ENCODE measurements around the gene ARPP21. TPM values are rescaled to one million over a fixed set of nuclear protein-coding genes. Genes with fewer than 3 reads are reported as not detected.

ARPP21 gene
- total RNA-seq, 1 donor from 2014 or later: not detected

GRCh38 chr3:35782355-35782754 is 143.0 kb downstream of the ARPP21 start:
- H3K4me1 Mint-ChIP-seq (ENCODE audit: low read depth): peaks cover 17% of the 10 kb centered on the region
- H3K4me3 Mint-ChIP-seq (ENCODE audit: low read depth): no peak overlapping the region
- DNase-seq (ENCODE audit: low spot score, unreplicated experiment): no peak
- peaks cover 40% of the 10 kb centered on the region for H3K27me3 Mint-ChIP-seq
- TF ChIP-seq, protein P1, sequence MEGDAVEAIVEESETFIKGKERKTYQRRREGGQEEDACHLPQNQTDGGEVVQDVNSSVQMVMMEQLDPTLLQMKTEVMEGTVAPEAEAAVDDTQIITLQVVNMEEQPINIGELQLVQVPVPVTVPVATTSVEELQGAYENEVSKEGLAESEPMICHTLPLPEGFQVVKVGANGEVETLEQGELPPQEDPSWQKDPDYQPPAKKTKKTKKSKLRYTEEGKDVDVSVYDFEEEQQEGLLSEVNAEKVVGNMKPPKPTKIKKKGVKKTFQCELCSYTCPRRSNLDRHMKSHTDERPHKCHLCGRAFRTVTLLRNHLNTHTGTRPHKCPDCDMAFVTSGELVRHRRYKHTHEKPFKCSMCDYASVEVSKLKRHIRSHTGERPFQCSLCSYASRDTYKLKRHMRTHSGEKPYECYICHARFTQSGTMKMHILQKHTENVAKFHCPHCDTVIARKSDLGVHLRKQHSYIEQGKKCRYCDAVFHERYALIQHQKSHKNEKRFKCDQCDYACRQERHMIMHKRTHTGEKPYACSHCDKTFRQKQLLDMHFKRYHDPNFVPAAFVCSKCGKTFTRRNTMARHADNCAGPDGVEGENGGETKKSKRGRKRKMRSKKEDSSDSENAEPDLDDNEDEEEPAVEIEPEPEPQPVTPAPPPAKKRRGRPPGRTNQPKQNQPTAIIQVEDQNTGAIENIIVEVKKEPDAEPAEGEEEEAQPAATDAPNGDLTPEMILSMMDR (IDR thresholded peaks at IDR 0.05; ENCODE audit: unreplicated experiment): no peak
- H3K27ac Mint-ChIP-seq: no peak overlapping the region
- no peaks in the 10 kb centered on the region for H3K9me3 Mint-ChIP-seq (ENCODE audit: low read depth)
- H3K36me3 Mint-ChIP-seq (ENCODE audit: insufficient read depth): no peaks in the 10 kb centered on the region

GRCh38 chr3:35784169-35784568 is 144.8 kb downstream of the ARPP21 start:
- Mint-ChIP-seq H3K27me3 (peaks cover 41% of the 10 kb centered on the region), H3K36me3 (ENCODE audit: insufficient read depth) (no peaks in the 10 kb centered on the region), H3K4me1 (ENCODE audit: low read depth) (peaks cover 17% of the 10 kb centered on the region), H3K4me3 (ENCODE audit: low read depth) (no peak overlapping the region), H3K27ac (no peak overlapping the region), H3K9me3 (ENCODE audit: low read depth) (no peaks in the 10 kb centered on the region)
- TF ChIP-seq, protein P1 (IDR thresholded peaks at IDR 0.05; ENCODE audit: unreplicated experiment): no peak
- DNase-seq (ENCODE audit: low spot score, unreplicated experiment): no peak

DNA sequence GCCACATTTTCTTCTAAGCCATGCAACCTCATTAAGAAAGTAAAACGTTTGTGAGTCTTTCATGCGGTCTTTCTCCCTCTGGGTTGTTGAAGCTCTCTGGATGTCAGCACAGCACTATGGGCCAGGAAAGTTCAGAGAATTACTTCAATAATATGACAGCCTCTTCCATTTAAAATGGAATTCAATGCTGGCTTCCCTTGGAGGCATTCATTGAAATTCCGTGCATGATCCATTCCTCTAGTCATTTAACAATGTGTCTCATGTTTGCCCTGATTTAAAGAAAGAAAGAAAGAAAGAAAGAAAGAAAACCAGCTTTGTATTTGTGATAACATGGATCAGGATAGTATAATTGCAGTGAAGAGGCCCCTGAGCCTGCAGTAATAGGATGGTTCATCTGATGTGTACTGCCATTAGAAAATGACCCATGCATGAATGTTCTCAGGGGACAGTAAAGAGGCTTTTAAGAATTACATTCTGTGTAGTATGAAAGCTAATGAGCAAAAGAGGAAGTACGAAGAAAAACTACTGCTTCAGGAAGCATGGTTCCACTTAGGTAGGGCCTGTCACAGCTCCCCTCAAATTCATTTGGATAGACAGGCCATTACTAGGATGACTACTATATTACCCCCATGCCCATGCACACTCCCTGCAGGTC is 146.0 kb downstream of the ARPP21 start:
- Mint-ChIP-seq H3K27ac (no peak overlapping the region), H3K27me3 (peaks cover 37% of the 10 kb centered on the region), H3K4me1 (ENCODE audit: low read depth) (peaks cover 15% of the 10 kb centered on the region), H3K9me3 (ENCODE audit: low read depth) (no peaks in the 10 kb centered on the region), H3K4me3 (ENCODE audit: low read depth) (no peak overlapping the region), H3K36me3 (ENCODE audit: insufficient read depth) (no peaks in the 10 kb centered on the region)
- TF ChIP-seq, protein P1 (IDR thresholded peaks at IDR 0.05; ENCODE audit: unreplicated experiment): no peak
- no peak for DNase-seq (ENCODE audit: low spot score, unreplicated experiment)

GRCh38 chr3:35787936-35788335 is 148.6 kb downstream of the ARPP21 start:
- H3K27me3 Mint-ChIP-seq: peaks cover 32% of the 10 kb centered on the region
- TF ChIP-seq, protein P1 (IDR thresholded peaks at IDR 0.05; ENCODE audit: unreplicated experiment): no peak
- no peak overlapping the region for H3K4me3 Mint-ChIP-seq (ENCODE audit: low read depth)
- no peak overlapping the region for H3K27ac Mint-ChIP-seq
- H3K9me3 Mint-ChIP-seq (ENCODE audit: low read depth): no peaks in the 10 kb centered on the region
- peaks cover 12% of the 10 kb centered on the region for H3K4me1 Mint-ChIP-seq (ENCODE audit: low read depth)
- no peak for DNase-seq (ENCODE audit: low spot score, unreplicated experiment)
- no peaks in the 10 kb centered on the region for H3K36me3 Mint-ChIP-seq (ENCODE audit: insufficient read depth)

GRCh38 chr3:35789042-35789831 is 149.9 kb downstream of the ARPP21 start:
- Mint-ChIP-seq H3K4me3 (ENCODE audit: low read depth) (no peak overlapping the region), H3K36me3 (ENCODE audit: insufficient read depth) (no peaks in the 10 kb centered on the region), H3K27ac (no peak overlapping the region), H3K4me1 (ENCODE audit: low read depth) (peaks cover 12% of the 10 kb centered on the region), H3K9me3 (ENCODE audit: low read depth) (no peaks in the 10 kb centered on the region), H3K27me3 (peaks cover 27% of the 10 kb centered on the region)
- no peak for DNase-seq (ENCODE audit: low spot score, unreplicated experiment)
- TF ChIP-seq, protein P1 (IDR thresholded peaks at IDR 0.05; ENCODE audit: unreplicated experiment): no peak

All from progenitor cell of endocrine pancreas (in vitro differentiated cells).